MCF 10A (cell line): ENCODE results near the gene CIRBP. TPM values are rescaled to one million over a fixed set of nuclear protein-coding genes. Genes with fewer than 3 reads are reported as not detected.

ENCODE experiments used
- BruUV-seq: library from RNA; stranded (reverse); fragments of 400-500 nt; replicated peaks from 2 replicates; lab custom pipeline; 2021; lab: Mats Ljungman, UMichigan
- CTCF ChIA-PET: fragments of 300-600 bp; sonication (Branson Sonifier 250); formaldehyde crosslinking; extraction: SDS; loops from one replicate; lab custom pipeline; 2021; ENCODE audit warnings: antibody characterized with exemption, inconsistent platforms; lab: Yijun Ruan, JAX
- POLR2A ChIA-PET: fragments of 300-600, 350-650 bp; sonication (Branson Sonifier 250); formaldehyde crosslinking; extraction: SDS; loops from one replicate; lab custom pipeline; 2020; ENCODE audit warnings: antibody characterized with exemption, inconsistent platforms; lab: Yijun Ruan, JAX
- DNase-seq: peaks from one replicate; pipeline ENCODE4 v3.0.0-alpha.2; 2018; ENCODE audit not compliant: unreplicated experiment
- H3K27ac Mint-ChIP-seq: one replicate; pipeline ENCODE4 v1.8.0; 2022; ENCODE audit warnings: mild to moderate bottlenecking, low read depth, mixed read lengths; ENCODE audit not compliant: unreplicated experiment
- H3K27me3 Mint-ChIP-seq: one replicate; pipeline ENCODE4 v1.8.0; 2022; ENCODE audit warnings: mixed read lengths; ENCODE audit not compliant: insufficient read depth, unreplicated experiment
- H3K36me3 Mint-ChIP-seq: one replicate; pipeline ENCODE4 v1.8.0; 2022; ENCODE audit warnings: mild to moderate bottlenecking, moderate library complexity, mixed read lengths; ENCODE audit not compliant: insufficient read depth, unreplicated experiment
- H3K4me1 Mint-ChIP-seq: one replicate; pipeline ENCODE4 v1.8.0; 2022; ENCODE audit warnings: mixed read lengths; ENCODE audit not compliant: insufficient read depth, unreplicated experiment
- H3K4me3 Mint-ChIP-seq: one replicate; pipeline ENCODE4 v1.8.0; 2022; ENCODE audit warnings: mild to moderate bottlenecking, moderate library complexity, mixed read lengths; ENCODE audit not compliant: unreplicated experiment
- H3K9me3 Mint-ChIP-seq: one replicate; pipeline ENCODE4 v1.8.0; 2022; ENCODE audit warnings: mixed read lengths; ENCODE audit not compliant: unreplicated experiment
- CTCF ChIP-seq: fragments of 200-600 bp; IDR thresholded peaks from one replicate; pipeline ENCODE4 v1.8.0; 2022; ENCODE audit warnings: antibody characterized with exemption, mild to moderate bottlenecking; ENCODE audit not compliant: unreplicated experiment
- intact Hi-C: fragments of 100-400 bp; cut with micrococcal nuclease; formaldehyde crosslinking; loops from 2 replicates; pipeline ENCODE4 v1.14.1; 2022
- total RNA-seq: library from RNA; stranded (reverse); gene quantifications from 2 replicates; pipeline ENCODE4 v1.2.3, GENCODE V29; 2022

The CIRBP gene
- total RNA-seq, 1 experiment from 2014 or later: 362 TPM

GRCh38 chr19:1265615-1266128 is 3.5 kb upstream of the CIRBP start:
- H3K27me3 Mint-ChIP-seq: no peaks in the 10 kb centered on the region
- H3K36me3 Mint-ChIP-seq: peaks cover 25% of the 10 kb centered on the region
- no TSS peak for BruUV-seq
- peak overlapping the region; percentile 50 for H3K27ac Mint-ChIP-seq
- no peaks in the 10 kb centered on the region for H3K9me3 Mint-ChIP-seq
- TF ChIP-seq CTCF: no peak
- peak overlapping the region; percentile 70 for H3K4me3 Mint-ChIP-seq
- CTCF ChIA-PET: interaction anchor here (0.5 to 4.9 kb wide), 9 partner anchors 9 to 282 kb away, joined by 3 to 144 read pairs (median 3); no protein-coding TSS in a partner anchor
- intact Hi-C loops: loop anchor here (1.0 kb wide), 2 partner anchors 16 to 21 kb away; no protein-coding TSS in a partner anchor
- POLR2A ChIA-PET: interaction anchor here (0.9 to 6.2 kb wide), 11 partner anchors 9 to 226 kb away, joined by 3 to 240 read pairs (median 16); partner anchors contain the start of genes ABCA7, ATP5F1D, FAM174C and MIDN
- H3K4me1 Mint-ChIP-seq: peaks cover 39% of the 10 kb centered on the region
- no peak for DNase-seq

GRCh38 chr19:1266129-1266915 is 2.8 kb upstream of the CIRBP start:
- CTCF ChIA-PET: interaction anchor here (0.6 to 4.9 kb wide), 14 partner anchors 9 to 1956 kb away, joined by 3 to 144 read pairs (median 3); partner anchors contain the start of gene ATP5F1D

GRCh38 chr19:1266916-1267476 is 2.1 kb upstream of the CIRBP start:
- Mint-ChIP-seq H3K36me3 (peaks cover 38% of the 10 kb centered on the region), H3K27me3 (no peaks in the 10 kb centered on the region), H3K9me3 (no peaks in the 10 kb centered on the region), H3K4me1 (peaks cover 38% of the 10 kb centered on the region), H3K4me3 (peak overlapping the region; percentile 70), H3K27ac (no peak overlapping the region)
- BruUV-seq: no TSS peak
- intact Hi-C loops: loop anchor here (1.0 kb wide), 2 partner anchors 18 to 23 kb away; no protein-coding TSS in a partner anchor
- CTCF ChIA-PET: interaction anchor here (0.6 to 4.9 kb wide), 10 partner anchors 10 to 1955 kb away, joined by 3 to 144 read pairs (median 4); partner anchors contain the start of gene ATP5F1D
- POLR2A ChIA-PET: interaction anchor here (0.7 to 6.2 kb wide), 17 partner anchors 8 to 227 kb away, joined by 3 to 240 read pairs (median 7); partner anchors contain the start of genes ABCA7, ATP5F1D, FAM174C and GPX4
- peak; percentile 56 for DNase-seq
- TF ChIP-seq CTCF: peak; percentile 94

More at GRCh38 chr19:1266129-1266915, 2.8 kb upstream of the CIRBP start:
- Mint-ChIP-seq H3K36me3 (peaks cover 31% of the 10 kb centered on the region), H3K27ac (peak overlapping the region; percentile 50), H3K4me3 (peak overlapping the region; percentile 70), H3K9me3 (no peaks in the 10 kb centered on the region), H3K4me1 (peaks cover 39% of the 10 kb centered on the region), H3K27me3 (no peaks in the 10 kb centered on the region)
- intact Hi-C loops: loop anchor here (1.0 kb wide), 2 partner anchors 17 to 22 kb away; no protein-coding TSS in a partner anchor
- POLR2A ChIA-PET: interaction anchor here (0.6 to 6.2 kb wide), 20 partner anchors 8 to 344 kb away, joined by 3 to 240 read pairs (median 5); partner anchors contain the start of genes ABCA7, ATP5F1D, FAM174C and GPX4
- no TSS peak for BruUV-seq
- TF ChIP-seq CTCF: no peak
- DNase-seq: peak; percentile 93
